AG08395 (cell line): Measurements from ENCODE around the gene PALLD.
A peak's percentile ranks its signal among the peaks of the same experiment; 100 is the strongest.
"Not testable (repeated sequence)": the region's sequence is repeated elsewhere in the genome, so short reads cannot be mapped to it uniquely, and the experiment has no call there.

Experiments used
- DNase-seq: peaks from one replicate; pipeline ENCODE4 v3.0.0; 2012; ENCODE audit warnings: mixed read lengths, low spot score

The PALLD gene

GRCh38 chr4:168914095-168914494, 417.2 kb downstream of the PALLD start:
- no peak for DNase-seq

DNA sequence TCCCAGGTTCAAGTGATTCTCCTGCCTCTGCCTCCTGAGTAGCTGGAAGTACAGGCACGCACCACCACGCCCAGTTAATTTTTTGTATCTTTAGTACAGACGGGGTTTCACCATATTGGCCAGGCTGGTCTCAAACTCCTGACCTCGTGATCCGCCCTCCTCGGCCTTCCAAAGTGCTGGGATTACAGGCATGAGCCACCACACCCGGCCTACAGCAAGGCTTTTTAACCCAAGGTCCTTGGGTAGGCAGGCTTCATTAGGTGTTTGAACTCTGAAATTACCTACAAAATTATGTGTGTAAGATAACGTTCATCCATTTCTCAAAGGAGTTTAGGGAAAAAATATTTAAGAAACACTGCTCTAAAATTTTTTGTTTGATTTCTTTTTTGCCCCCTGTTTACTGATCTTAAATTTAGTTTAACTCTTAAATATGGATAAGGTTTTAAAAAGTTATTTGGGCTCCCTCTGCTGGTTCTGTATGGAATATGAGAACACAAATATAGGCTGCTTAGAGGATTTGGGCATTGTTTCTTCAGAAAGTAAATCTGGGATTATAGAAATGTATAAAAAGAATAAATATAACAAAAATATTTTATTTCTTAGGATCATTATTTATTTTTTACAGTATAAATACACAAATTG, 420.4 kb downstream of the PALLD start:
- peak; percentile 58 for DNase-seq

DNA sequence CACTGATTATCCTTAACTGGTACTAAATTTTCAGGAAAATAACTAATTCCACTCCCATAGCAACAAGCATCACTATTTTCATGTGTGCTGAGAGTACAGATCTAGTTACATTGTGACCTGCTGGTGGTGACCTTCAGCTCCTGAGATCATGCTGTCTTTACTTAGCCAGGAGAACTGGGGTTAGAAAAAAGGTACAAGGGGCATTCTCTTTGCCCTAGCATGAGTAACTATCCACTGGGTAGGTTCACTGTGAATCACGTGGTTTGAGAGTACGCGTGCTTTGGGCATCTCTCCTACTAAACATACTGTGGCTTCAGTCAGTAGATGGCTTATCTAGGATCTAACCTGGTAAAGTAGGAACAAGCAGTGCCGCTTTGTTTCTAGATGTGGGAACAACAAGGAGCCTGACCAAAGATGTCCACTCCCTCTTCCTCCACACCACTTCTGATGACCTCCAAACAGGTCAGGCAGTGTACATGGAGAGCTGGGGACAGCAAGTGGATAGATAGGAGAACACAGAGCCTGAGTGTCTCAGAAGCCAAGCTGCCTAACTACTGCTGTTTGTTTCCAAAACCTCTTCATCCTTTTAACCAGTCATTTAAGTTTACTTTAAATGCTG, 423.0 kb downstream of the PALLD start:
- no peak for DNase-seq

DNA sequence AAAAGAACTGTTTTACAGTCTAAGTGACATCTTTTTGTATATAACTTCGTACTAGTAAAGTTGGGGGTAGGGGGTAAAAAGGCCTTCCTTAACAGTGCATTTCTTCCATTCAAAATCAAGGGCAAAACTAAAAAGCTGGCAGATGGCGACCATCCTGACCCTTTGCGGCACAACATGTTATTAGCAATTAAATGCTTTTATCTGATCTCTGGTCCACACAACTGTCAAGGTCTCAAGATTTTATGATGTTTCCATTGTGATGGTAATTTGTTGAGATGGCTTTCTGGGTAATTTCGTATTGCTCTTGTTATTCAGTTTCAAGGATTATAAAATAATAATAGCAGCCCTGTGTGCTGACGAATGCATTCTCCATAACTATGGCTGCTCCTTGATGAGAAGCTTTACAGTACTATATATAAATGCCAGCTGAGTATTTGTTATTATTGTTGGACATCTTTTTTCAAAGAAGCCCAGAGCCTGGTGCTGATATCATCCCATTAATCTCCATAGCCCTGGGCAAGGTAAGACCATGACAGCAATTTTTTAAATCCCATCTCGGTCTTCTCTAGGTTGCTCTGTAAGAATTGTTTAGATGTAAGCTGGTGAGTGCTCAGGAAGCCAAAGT, 423.7 kb downstream of the PALLD start:
- DNase-seq = no peak

DNA sequence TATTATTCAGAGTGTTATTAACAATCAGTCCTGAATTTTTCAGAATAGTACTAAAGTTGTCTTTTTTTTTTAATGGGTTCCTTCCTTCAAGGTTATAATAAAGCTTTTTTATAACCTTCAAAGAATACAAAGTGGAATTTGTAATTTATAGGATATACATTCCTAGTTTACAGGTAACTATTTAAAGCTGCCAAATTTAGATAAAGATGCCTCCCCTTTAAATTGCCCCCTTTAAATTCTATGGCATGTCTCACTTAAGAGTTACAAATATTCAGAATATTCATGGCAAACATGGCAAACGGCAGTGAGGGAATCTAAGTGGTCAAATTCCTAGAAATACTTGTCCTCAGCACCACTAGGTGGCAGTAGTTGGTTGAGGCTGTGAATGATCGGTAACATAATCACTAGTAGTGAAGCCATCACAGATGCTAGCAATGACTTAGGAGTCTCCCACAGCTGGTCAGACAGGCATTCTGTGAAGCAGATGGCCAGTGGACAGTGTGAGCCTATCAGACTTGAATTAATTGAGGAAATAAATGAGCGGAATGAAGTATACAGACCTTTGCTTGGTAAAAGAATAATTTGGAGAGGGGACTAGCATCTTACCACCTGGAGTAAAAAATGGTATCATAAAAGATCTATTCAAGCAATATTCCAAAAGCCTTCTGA, 426.8 kb downstream of the PALLD start:
- DNase-seq = peak; percentile 77

DNA sequence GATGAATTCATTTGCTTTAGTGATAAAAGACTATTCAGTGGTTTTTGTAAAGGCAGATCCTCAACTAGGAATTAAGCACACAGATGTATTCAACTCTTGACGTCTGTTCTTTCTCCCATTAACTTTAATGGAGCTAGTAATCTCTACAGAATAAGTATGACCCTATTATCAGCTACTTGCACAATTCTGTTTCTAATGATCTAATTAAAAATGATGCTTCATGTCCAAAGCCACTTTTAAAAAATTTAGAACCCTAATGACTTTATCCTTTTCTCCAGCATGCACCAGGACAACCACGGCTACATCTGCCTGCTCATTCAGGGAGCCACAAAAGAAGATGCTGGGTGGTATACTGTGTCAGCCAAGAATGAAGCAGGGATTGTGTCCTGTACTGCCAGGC, 427.8 kb downstream of the PALLD start:
- DNase-seq = no peak

GRCh38 chr4:168925789-168926490, 429.1 kb downstream of the PALLD start:
- no peak for DNase-seq

DNA sequence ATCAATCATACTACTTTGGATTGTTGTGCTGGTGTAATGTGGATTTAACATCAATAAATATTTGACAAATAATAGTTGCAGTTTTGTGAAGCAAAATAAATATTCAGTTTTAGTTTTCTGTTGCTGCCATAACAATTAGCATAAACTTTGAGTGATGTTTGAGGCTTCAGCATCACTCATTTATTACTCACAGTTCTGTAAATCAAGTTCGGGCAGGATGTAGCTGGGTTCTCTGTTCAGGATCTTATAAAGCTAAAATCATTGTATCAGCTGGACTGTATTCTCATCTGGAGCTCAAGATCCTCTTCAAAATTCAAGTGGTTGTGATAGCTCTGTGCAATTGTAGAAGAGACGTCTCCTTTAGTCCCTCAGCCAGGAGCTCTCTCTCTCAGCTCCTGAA, 431.5 kb downstream of the PALLD start:
- DNase-seq = no peak

DNA sequence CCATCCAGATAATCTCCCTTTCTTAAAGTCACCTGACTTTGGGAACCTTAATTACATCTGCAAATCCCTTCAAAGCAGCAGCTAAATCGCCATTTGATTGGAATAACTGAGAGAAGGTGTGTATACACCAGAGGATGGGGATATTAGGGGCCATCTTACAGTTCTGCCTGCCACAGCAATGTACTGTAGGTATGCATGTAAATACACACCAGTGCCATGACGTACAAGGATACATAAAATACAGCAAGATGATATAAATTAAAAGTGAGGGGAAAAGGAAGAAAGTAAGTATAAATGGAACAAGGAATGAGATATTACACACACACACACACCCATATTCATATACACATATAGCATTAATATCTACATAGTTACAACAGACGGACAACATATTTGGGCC, 432.0 kb downstream of the PALLD start:
- DNase-seq = no peak

DNA sequence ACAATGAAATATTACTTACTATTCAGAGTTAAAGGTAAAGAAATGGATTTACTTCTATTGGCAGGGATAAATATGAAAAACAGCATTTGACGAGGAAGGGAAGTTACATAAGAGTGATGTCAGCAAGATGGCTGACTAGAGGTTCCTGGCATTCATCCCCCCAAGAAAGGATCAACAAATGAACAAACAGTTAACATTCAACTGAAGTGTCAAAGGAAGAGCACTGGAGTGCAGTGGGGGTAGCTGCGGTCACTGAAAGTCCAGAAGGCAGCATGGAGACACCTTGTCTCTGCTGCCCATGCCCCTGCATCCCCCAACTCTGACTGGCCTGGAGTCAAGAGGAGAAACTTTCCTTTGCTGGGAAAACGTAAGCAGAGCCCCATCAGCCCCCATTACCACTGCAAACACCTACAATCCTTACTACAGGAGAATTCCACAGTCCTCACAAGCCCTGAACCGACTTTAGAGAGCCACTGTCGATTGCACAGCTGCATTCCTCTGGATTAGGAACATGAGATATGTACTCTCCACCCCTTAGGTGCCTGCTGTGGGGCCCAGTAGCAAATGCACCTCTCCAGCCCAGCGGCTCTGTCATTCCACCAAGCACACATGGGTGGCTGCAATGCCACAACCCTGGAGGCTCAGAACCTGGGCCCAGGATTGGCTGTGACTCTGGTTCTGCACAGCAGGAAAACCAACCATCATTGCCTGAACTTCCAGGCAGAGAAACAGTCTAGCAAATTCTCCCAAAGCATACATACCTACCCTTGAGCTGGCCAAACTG, 433.8 kb downstream of the PALLD start:
- DNase-seq = no peak

- DNase-seq = no peak
Observed at GRCh38 chr4:168931215-168931650, 434.4 kb downstream of the PALLD start.

GRCh38 chr4:168932138-168932537, 435.3 kb downstream of the PALLD start:
- no peak for DNase-seq

GRCh38 chr4:168933423-168933822, 436.6 kb downstream of the PALLD start:
- DNase-seq = no peak

DNA sequence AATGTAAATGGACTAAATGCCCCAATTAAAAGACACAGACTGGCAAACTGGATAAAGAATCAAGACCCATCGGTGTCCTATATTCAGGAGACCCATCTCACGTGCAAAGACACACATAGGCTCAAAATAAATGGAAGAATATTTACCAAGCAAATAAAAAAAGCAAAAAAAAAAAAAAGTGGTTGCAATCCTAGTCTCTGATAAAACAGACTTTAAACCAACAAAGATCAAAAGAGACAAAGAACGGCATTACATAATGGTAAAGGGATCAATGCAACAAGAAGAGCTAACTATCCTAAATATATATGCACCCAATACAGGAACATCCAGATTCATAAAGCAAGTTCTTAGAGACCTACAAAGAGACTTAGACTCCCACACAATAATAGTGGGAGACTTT, 440.6 kb downstream of the PALLD start:
- not testable (repeated sequence) for DNase-seq

DNA sequence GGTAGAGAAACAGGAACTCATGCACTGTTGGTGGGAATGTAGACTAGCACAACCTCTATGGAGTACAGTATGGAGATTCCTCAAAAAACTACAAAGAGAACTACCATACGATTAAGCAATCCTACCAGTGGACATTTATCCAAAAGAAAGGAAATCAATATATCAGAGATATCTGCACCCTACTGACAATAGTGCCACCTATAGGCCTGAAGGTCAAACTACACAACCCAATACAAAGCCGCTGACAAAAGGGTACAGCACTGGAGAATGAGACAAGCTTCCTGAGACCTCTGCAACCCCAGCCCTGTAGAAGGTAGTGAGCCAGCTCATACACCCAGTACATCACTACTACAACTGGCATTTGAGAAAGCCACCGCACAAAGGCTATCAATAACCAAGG, 446.1 kb downstream of the PALLD start:
- DNase-seq = no peak

DNA sequence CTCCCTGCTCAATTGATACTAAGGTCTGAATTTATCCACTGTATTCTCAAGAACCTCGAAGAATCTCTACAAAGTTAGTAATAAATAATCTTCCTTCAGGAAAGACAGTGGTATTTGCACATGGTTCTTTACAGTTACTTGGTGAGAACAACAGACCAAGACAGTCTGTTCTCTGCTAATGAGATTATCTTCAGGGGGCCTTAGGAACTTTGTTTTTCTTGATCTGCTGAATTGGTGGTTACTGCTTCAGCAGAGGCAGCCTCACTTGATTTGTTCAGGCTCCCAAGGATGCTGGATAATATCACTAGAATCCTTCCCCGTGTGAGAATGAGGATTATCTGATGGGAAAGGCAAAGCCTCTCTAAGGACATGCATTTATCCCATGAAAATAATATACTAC, 448.4 kb downstream of the PALLD start:
- no peak for DNase-seq

- not testable (repeated sequence) for DNase-seq
Observed at GRCh38 chr4:168952821-168953246, 456.0 kb downstream of the PALLD start.

GRCh38 chr4:168955674-168956073, 458.8 kb downstream of the PALLD start:
- no peak for DNase-seq

DNA sequence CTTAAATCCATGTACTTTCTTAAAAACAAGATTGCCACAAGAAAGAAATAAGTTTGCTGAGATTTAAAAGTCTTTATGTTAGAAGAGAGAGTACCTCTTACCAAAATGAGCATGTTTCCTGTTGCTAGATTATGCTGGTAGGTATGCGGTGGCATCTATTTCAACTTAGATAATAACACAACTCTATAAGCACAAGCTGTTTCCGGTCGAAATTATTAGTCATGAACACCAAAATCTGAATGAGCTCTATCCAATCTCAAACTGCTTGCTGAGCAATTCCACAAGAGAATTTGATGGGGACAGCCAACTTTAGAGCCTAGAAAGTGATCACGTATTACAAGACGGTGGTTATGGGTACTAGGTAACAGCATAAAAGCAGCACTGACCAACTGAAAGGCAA, 463.9 kb downstream of the PALLD start:
- DNase-seq = no peak

DNA sequence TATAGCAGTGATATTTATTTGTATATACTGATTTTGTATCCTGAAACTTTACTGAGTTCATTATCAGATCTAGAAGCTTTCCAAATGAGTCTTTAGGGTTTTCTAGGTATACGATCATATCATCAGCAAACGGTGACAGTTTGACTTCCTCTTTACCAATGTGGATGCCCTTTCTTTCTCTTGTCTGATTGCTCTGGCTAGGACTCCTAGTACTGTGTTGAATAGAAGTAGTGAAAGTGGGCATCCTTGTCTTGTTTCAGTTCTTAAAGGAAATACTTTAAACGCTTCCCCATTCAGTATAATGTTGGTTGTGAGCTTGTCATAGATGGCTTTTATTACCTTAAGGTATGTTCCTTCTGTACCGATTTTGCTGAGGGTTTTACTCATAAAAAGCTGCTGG, 475.7 kb downstream of the PALLD start:
- no peak for DNase-seq
